SK-MEL-5 (cell line): Measurements from ENCODE around the gene DMPK. TPM values are rescaled to one million over a fixed set of nuclear protein-coding genes. Genes with fewer than 3 reads are reported as not detected.
"Not testable (repeated sequence)": the region's sequence is repeated elsewhere in the genome, so short reads cannot be mapped to it uniquely, and the experiment has no call there.

ENCODE experiments used
- DNase-seq: peaks from one replicate; pipeline ENCODE4 v3.0.0-alpha.2; 2016; ENCODE audit warnings: low read depth, low spot score
- in situ Hi-C: cut with HindIII; loops from 2 replicates; pipeline ENCODE4 v1.10.0; 2016; ENCODE audit warnings: low sequenced_read_pairs, high pct_unique_total_duplicates, low pct_unique_long_range_greater_than_20kb
- total RNA-seq: library from RNA; depleted of rRNA; stranded (reverse); fragments of >200 nt; shearing (Covaris generic); gene quantifications from 2 replicates; pipeline ENCODE4 v1.2.3, GENCODE V29; 2014; rRNA removed

Gene DMPK
- total RNA-seq, 1 experiment from 2014 or later: 5.1 TPM

DNA sequence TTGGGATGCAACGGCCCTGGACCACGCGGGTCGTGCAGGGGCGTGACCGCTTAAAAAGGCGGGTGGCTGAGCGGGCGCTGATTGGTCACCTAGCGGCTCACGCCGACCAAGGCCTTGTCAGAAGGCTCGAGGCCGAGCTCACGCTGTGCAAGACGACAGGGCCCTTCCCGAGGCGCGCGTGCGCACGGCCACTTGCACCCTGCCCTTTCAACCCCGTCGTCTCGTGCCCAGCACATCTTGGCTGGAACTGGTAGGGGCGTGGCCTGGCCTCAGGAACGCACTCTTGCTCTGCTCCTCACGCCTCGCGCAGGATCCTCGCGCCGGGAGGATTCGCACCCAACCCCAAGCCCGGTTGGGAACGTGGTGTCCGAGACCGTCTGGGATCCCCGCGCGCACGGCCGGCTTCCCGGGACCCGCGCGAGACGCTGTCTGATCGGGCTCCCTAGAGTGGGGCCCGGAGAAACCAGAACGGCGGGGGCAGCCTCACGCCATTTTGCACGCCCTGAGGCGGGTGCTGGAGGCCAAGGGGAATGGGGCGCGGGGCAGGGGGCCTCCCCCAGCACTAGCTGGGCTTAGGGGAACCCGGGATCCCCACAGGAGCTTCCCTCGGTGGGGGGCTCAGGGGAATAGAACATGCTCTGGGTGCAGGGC, 49.0 kb downstream of the DMPK start, which contains the start of gene MEIOSIN:
MEIOSIN (plus strand) TSS at position 280 of the 651 bp plus-strand sequence. CDS start 1,938 bp downstream, outside the sequence.
- in situ Hi-C loops: no loop called here
- DNase-seq: no peak

DNA sequence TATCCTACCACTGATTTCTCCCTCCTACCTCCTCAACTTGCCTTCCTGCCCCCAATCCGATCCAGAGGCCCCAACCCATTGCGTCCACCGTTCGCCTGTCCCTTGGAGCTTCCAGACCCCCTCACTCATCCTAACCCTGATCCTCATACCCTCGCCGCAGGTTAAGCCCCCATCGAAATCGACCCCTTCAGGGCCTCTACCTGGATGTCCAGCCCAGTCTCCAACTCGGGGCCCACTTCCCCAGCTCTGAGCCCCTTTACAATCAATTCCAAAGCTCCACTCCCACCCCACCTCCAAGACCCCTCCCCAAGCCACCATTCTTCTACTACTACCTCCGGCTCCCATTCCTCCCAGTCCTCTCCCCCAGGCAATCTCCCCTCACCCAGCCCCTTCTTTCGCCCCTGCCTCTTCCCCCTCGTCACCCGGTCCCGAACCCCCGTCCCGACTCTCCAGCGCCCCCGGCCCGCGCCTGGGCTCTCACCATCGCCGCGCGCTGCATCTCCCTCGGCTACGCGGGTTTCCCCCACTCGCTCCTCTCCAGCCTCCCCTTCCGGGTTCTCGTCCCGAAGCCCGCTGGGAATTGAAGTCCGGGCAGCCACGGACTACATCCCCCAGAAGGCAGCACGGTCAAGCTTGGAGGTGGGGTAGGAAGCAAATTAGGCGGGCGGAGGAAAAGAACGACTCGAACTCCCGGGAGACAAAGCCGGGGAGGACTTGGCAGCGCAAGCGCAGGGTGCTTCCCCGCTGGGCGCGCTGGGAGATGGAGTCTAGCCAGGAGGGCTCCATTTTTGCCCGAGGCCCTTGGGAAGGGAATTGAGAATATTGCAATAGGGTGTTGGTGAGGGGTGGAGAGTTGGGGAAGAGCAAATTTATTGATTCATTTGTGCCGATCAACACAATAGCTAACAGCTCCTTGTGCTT, 51.7 kb downstream of the DMPK start, which contains the start of gene FBXO46:
FBXO46 (minus strand) TSS at position 529 of the 921 bp plus-strand sequence. CDS start 17,401 bp downstream, outside the sequence.
- DNase-seq: peak; percentile 99
- in situ Hi-C loops: no loop called here

DNA sequence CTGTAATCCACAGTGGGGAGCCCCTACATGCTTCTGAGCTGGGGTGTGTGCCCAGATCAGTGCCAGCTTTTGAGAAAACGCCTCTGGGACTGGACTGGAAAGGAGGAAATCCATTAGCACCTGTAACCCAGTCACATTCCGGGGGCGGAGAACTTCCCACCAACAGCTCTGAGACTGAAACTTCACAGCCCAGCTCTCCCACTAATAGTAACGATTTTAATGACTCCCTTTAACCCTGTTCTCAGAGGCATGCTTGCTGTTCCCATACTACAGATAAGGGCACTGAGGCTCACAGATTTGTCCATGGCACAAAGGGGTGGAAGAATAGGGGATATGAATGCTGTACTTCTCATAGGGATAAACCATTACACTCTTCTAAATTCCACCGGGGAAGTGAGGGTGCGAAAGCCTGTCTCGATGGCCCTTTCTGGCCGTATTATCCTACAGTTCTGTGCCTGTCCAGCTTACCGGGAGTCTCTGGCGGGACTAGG, 52.4 kb downstream of the DMPK start:
- no peak for DNase-seq

DNA sequence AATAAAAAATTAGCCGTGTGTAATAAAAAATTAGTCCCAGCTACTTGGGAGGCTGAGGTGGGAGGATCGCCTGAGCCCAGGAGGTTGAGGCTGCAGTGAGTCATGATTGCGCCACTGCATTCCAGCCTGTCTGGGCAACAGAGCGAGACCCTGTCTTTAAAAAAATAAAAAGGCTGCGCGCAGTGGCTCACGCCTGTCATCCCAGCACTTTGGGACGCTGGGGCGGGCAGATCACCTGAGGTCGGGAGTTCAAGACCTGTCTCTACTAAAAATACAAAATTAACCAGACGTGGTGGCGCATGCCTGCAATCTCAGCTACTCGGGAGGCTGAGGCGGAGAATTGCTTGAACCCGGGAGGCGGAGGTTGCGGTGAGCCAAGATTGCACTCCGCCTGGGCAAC, 53.6 kb downstream of the DMPK start:
- in situ Hi-C loops, DNase-seq: not testable (repeated sequence)

More for the DNA sequence above, 52.4 kb downstream of the DMPK start:
- in situ Hi-C loops: no loop called here

DNA sequence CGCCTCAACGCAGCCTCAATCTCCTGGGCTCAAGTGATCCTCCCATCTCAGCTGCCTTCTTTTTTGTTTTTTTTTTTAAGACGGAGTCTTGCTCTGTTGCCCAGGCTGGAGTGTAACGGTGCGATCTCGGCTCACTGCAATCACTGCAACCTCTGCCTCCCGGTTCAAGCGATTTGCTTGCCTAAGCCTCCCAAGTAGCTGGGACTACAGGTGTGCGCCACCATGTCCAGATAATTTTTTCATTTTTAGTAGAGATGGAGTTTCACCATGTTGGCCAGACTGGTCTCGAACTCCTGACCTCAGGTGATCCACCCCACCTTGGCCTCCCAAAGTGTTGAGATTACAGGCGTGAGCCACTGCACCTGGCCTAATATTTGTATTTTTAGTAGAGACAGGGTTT, 62.2 kb downstream of the DMPK start:
- in situ Hi-C loops: not testable (repeated sequence)

More for the DNA sequence above, 62.2 kb downstream of the DMPK start:
- not testable (repeated sequence) for DNase-seq

Other genes starting within 250 kb of the DMPK start
- gene OPA3, start 197.7 kb downstream of the DMPK start, total RNA-seq: 7.0 and 10.2 TPM in 2 replicates
- 0.24 TPM in 1 of 2 replicates, not detected in the other for gene GPR4, start 180.3 kb downstream of the DMPK start, total RNA-seq
- 42.8 and 46.8 TPM in 2 replicates for gene EML2, start 143.1 kb downstream of the DMPK start, total RNA-seq
- gene GIPR, start 114.3 kb downstream of the DMPK start, total RNA-seq: 0.05 TPM in 1 of 2 replicates, not detected in the other
- 480 and 520 TPM in 2 replicates for gene SNRPD2, start 90.5 kb downstream of the DMPK start, total RNA-seq
- 10.0 and 14.3 TPM in 2 replicates for gene QPCTL, start 89.8 kb downstream of the DMPK start, total RNA-seq
- 7.0 and 7.2 TPM in 2 replicates for gene FBXO46, start 51.6 kb downstream of the DMPK start, total RNA-seq
- 0.37 and 0.45 TPM in 2 replicates for gene MEIOSIN, start 49.1 kb downstream of the DMPK start, total RNA-seq
- gene SIX5, start 13.2 kb downstream of the DMPK start, total RNA-seq: 7.0 and 7.9 TPM in 2 replicates
- gene DMWD, start 10.4 kb upstream of the DMPK start, total RNA-seq: 24.3 and 26.7 TPM in 2 replicates
- gene RSPH6A, start 32.8 kb upstream of the DMPK start, total RNA-seq: 0.11 TPM in 1 of 2 replicates, not detected in the other
- 28.1 and 33.4 TPM in 2 replicates for gene SYMPK, start 80.7 kb upstream of the DMPK start, total RNA-seq
- 0.08 TPM in 1 of 2 replicates, not detected in the other for gene FOXA3, start 81.8 kb upstream of the DMPK start, total RNA-seq
- gene IRF2BP1, start 103.7 kb upstream of the DMPK start, total RNA-seq: 20.6 and 22.9 TPM in 2 replicates
- 2.2 and 2.4 TPM in 2 replicates for gene MYPOP, start 120.1 kb upstream of the DMPK start, total RNA-seq
- not detected in 2 replicates for gene NANOS2, start 132.3 kb upstream of the DMPK start, total RNA-seq
- gene NOVA2, start 191.4 kb upstream of the DMPK start, total RNA-seq: 0.08 and 0.18 TPM in 2 replicates
- gene CCDC61, start 213.0 kb upstream of the DMPK start, total RNA-seq: 5.4 and 7.2 TPM in 2 replicates
- gene PGLYRP1, start 240.6 kb upstream of the DMPK start, total RNA-seq: not detected in 2 replicates